H1 (cell line): ENCODE results near the gene NOL4L. TPM values are rescaled to one million over a fixed set of nuclear protein-coding genes. Genes with fewer than 3 reads are reported as not detected.

Experiments used
- CTCF ChIA-PET: fragments of 300-600 bp; sonication (Branson Sonifier 250); formaldehyde crosslinking; loops from one replicate; lab custom pipeline; 2021; ENCODE audit not compliant: partially characterized antibody; lab: Charles Lee
- POLR2A ChIA-PET: fragments of 300-600 bp; sonication (Branson Sonifier 250); formaldehyde crosslinking; loops from one replicate; lab custom pipeline; 2021; ENCODE audit warnings: inconsistent platforms; ENCODE audit not compliant: partially characterized antibody; lab: Charles Lee
- DNase-seq, 2 experiments: peaks; one replicate each; pipeline versions ENCODE4 v3.0.0 to v3.0.0-alpha.2; 2010 to 2022; ENCODE audit warnings: low spot score in 2 of 2, low read depth in 1 of 2, mixed read lengths in 1 of 2
- FAIRE-seq: peaks from 2 replicates; lab custom pipeline; 2011; peaks lifted over from hg19 to GRCh38; lab: Jason Lieb, UNC
- H2AFZ ChIP-seq: 2 replicates; pipeline ENCODE4 v1.8.1; 2012; ENCODE audit warnings: low read length, inconsistent platforms
- H2AK5ac ChIP-seq: 2 replicates; pipeline ENCODE4 v1.6.1; 2013; ENCODE audit warnings: low read depth, low read length
- H2BK120ac ChIP-seq: replicated peaks from 2 replicates; pipeline ENCODE3; 2013; ENCODE audit warnings: low read depth, low read length, inconsistent platforms
- H2BK12ac ChIP-seq: 2 replicates; pipeline ENCODE4 v1.6.1; 2013; ENCODE audit warnings: low read depth, low read length
- H2BK15ac ChIP-seq: 2 replicates; pipeline ENCODE4 v1.6.1; 2013; ENCODE audit warnings: low read length
- H2BK20ac ChIP-seq: 2 replicates; pipeline ENCODE4 v1.6.1; 2013; ENCODE audit warnings: low read length
- H2BK5ac ChIP-seq: 2 replicates; pipeline ENCODE4 v1.6.1; 2013; ENCODE audit warnings: low read depth, low read length
- H3K14ac ChIP-seq: 2 replicates; pipeline ENCODE4 v1.6.1; 2013; ENCODE audit warnings: inconsistent platforms; ENCODE audit not compliant: insufficient read length
- H3K18ac ChIP-seq: 2 replicates; pipeline ENCODE4 v1.6.1; 2013; ENCODE audit warnings: low read length; ENCODE audit errors: extremely low read depth
- H3K23ac ChIP-seq: 2 replicates; pipeline ENCODE4 v1.6.1; 2013; ENCODE audit warnings: inconsistent platforms; ENCODE audit not compliant: insufficient read length
- H3K23me2 ChIP-seq: 2 replicates; pipeline ENCODE4 v1.6.1; 2013; ENCODE audit warnings: low read depth, low read length
- H3K27ac ChIP-seq: 2 replicates; pipeline ENCODE4 v1.6.1; 2011; ENCODE audit warnings: low read depth, low read length, inconsistent platforms
- H3K27me3 ChIP-seq, 4 experiments: replicated peaks in 1 of 4; 1 replicate in 1 of 4; 2 replicates in 3 of 4; pipeline versions ENCODE4 v1.6.1 to v1.8.1; 2011 to 2013; ENCODE audit warnings: low read length in 3 of 4, mild to moderate bottlenecking in 3 of 4, inconsistent platforms in 2 of 4, mixed read lengths in 2 of 4, moderate library complexity in 1 of 4; ENCODE audit not compliant: control insufficient read depth in 3 of 4, insufficient read depth in 3 of 4; ENCODE audit errors: extremely low read depth in 1 of 4
- H3K36me3 ChIP-seq, 4 experiments: 2 replicates each; pipeline versions ENCODE4 v1.6.1 to v1.8.1; 2011 to 2013; ENCODE audit warnings: mild to moderate bottlenecking in 4 of 4, low read length in 3 of 4, moderate library complexity in 2 of 4, control low read depth in 1 of 4, inconsistent platforms in 1 of 4; ENCODE audit not compliant: insufficient read depth in 4 of 4, control insufficient read depth in 2 of 4
- H3K4ac ChIP-seq: replicated peaks from 2 replicates; pipeline ENCODE3; 2013; ENCODE audit warnings: low read length, low read depth, mixed read lengths, inconsistent platforms; ENCODE audit not compliant: insufficient read length
- H3K4me1 ChIP-seq, 4 experiments: replicated peaks in 1 of 4; 1 replicate in 1 of 4; 2 replicates in 3 of 4; pipeline versions ENCODE4 v1.6.1 to v1.8.1; 2011 to 2013; ENCODE audit warnings: low read length in 3 of 4, inconsistent platforms in 2 of 4, mixed read lengths in 1 of 4; ENCODE audit not compliant: insufficient read depth in 4 of 4, control insufficient read depth in 3 of 4
- H3K4me2 ChIP-seq, 2 experiments: 2 replicates each; pipeline versions ENCODE4 v1.6.1 to v1.8.1; 2011 to 2013; ENCODE audit warnings: low read depth in 2 of 2, low read length in 2 of 2, control low read depth in 1 of 2, inconsistent platforms in 1 of 2, mild to moderate bottlenecking in 1 of 2; ENCODE audit not compliant: insufficient read depth in 1 of 2
- H3K4me3 ChIP-seq, 4 experiments: fragments of 200-600, 300-600 bp in 1 of 4; sonication (generic), shearing (Covaris generic), sonication (Bioruptor Twin) in 1 of 4; 2 replicates each; pipeline versions ENCODE4 v1.5.1 to v1.8.1; 2011 to 2016; ENCODE audit warnings: low read length in 4 of 4, low read depth in 3 of 4, control low read depth in 2 of 4, inconsistent platforms in 2 of 4, mild to moderate bottlenecking in 2 of 4, mixed read lengths in 1 of 4, moderate library complexity in 1 of 4; ENCODE audit not compliant: insufficient read depth in 2 of 4; ENCODE audit errors: extremely low read depth in 1 of 4
- H3K56ac ChIP-seq: replicated peaks from 2 replicates; pipeline ENCODE3; 2013; ENCODE audit warnings: low read depth, mild to moderate bottlenecking, mixed read lengths, low read length, inconsistent platforms; ENCODE audit not compliant: insufficient read length
- H3K79me1 ChIP-seq: 2 replicates; pipeline ENCODE4 v1.6.1; 2013; ENCODE audit warnings: low read depth, low read length, control low read depth
- H3K79me2 ChIP-seq, 2 experiments: 2 replicates each; pipeline versions ENCODE4 v1.6.1 to v1.8.1; 2012 to 2013; ENCODE audit warnings: low read length in 2 of 2, mild to moderate bottlenecking in 2 of 2, inconsistent platforms in 1 of 2; ENCODE audit not compliant: insufficient read depth in 2 of 2, control insufficient read depth in 1 of 2
- H3K9ac ChIP-seq, 4 experiments: replicated peaks in 1 of 4; 1 replicate in 1 of 4; 2 replicates in 3 of 4; pipeline versions ENCODE4 v1.6.1 to v1.8.1; 2011 to 2013; ENCODE audit warnings: low read depth in 3 of 4, low read length in 3 of 4, control low read depth in 2 of 4, mild to moderate bottlenecking in 2 of 4, moderate library complexity in 2 of 4, inconsistent platforms in 1 of 4; ENCODE audit errors: extremely low read depth in 1 of 4
- H3K9me3 ChIP-seq, 2 experiments: 2 replicates each; pipeline versions ENCODE4 v1.6.1 to v1.8.1; 2012 to 2013; ENCODE audit warnings: mild to moderate bottlenecking in 2 of 2, moderate library complexity in 2 of 2, control low read depth in 1 of 2, inconsistent platforms in 1 of 2, low read depth in 1 of 2, low read length in 1 of 2, mixed read lengths in 1 of 2; ENCODE audit not compliant: insufficient read depth in 2 of 2
- H4K20me1 ChIP-seq, 2 experiments: replicated peaks in 1 of 2; 2 replicates each; pipeline versions ENCODE3 to v1.8.1; 2011 to 2013; ENCODE audit warnings: inconsistent platforms in 2 of 2, low read length in 2 of 2, mild to moderate bottlenecking in 1 of 2; ENCODE audit not compliant: insufficient read depth in 2 of 2, control insufficient read depth in 1 of 2
- H4K5ac ChIP-seq: 2 replicates; pipeline ENCODE4 v1.6.1; 2013; ENCODE audit warnings: low read length, low read depth, mixed read lengths, inconsistent platforms; ENCODE audit not compliant: insufficient read length
- H4K8ac ChIP-seq: 2 replicates; pipeline ENCODE4 v1.8.0; 2013; ENCODE audit warnings: mild to moderate bottlenecking, moderate library complexity, low read length, inconsistent platforms; ENCODE audit not compliant: insufficient read depth; ENCODE audit errors: extremely low read depth
- H4K91ac ChIP-seq: replicated peaks from 2 replicates; pipeline ENCODE3; 2013; ENCODE audit warnings: low read length, mixed read lengths, inconsistent platforms; ENCODE audit not compliant: insufficient read length
- BACH1 ChIP-seq: IDR thresholded peaks from 2 replicates; pipeline ENCODE4 v1.6.1; 2012; ENCODE audit warnings: low read length, improper control_type of control experiment
- HDAC2 ChIP-seq, 2 experiments: fragments of 300-600 bp in 1 of 2; sonication (generic) in 1 of 2; IDR thresholded peaks; 2 replicates each; pipeline ENCODE4 v1.6.1; 2011 to 2012; ENCODE audit warnings: low read depth in 2 of 2, low read length in 2 of 2, mild to moderate bottlenecking in 2 of 2, moderate library complexity in 2 of 2, borderline replicate concordance in 1 of 2, inconsistent platforms in 1 of 2
- JUND ChIP-seq: IDR thresholded peaks from 2 replicates; pipeline ENCODE4 v1.6.1; 2011; ENCODE audit warnings: mild to moderate bottlenecking, improper control_type of control experiment, low read length
- KDM1A ChIP-seq: fragments of 200-600, 300-600 bp; sonication (generic); IDR thresholded peaks from 2 replicates; pipeline ENCODE4 v1.7.1; 2016; ENCODE audit warnings: mild to moderate bottlenecking, low read length, borderline replicate concordance
- MAFK ChIP-seq: IDR thresholded peaks from 2 replicates; pipeline ENCODE4 v1.6.1; 2012; ENCODE audit warnings: low read depth, mild to moderate bottlenecking, improper control_type of control experiment, low read length
- NANOG ChIP-seq: IDR thresholded peaks from 2 replicates; pipeline ENCODE4 v1.6.1; 2011; ENCODE audit warnings: low read length, low read depth, mild to moderate bottlenecking, inconsistent platforms; ENCODE audit not compliant: insufficient read depth, poor library complexity, severe bottlenecking
- RXRA ChIP-seq: IDR thresholded peaks from 2 replicates; pipeline ENCODE4 v1.6.1; 2011; ENCODE audit warnings: low read depth, mild to moderate bottlenecking, low read length, moderate library complexity; ENCODE audit not compliant: insufficient read depth
- WGBS, 2 experiments: shearing (Covaris generic) in 1 of 2; methylation state at CpG; one replicate each; pipeline versions ENCODE4 v1.1.6 to v1.1.7; 2013 to 2015; ENCODE audit warnings: low lambda C conversion rate in 2 of 2, mixed read lengths in 2 of 2, inconsistent platforms in 1 of 2, low coverage in 1 of 2, missing lambda C conversion rate in 1 of 2; ENCODE audit not compliant: insufficient replicate concordance in 2 of 2, insufficient coverage in 1 of 2, insufficient read length in 1 of 2; ENCODE audit errors: extremely low coverage in 1 of 2, missing lambda C conversion rate in 1 of 2; 5-methylcytosine and 5-hydroxymethylcytosine counted together
- polyA plus RNA-seq, 7 experiments: library from polyadenylated mRNA; depleted of rRNA in 3 of 7; stranded (reverse) in 5 of 7; unstranded in 2 of 7; fragments of >200 nt in 5 of 7; fragments of 200-250 nt in 2 of 7; gene quantifications; 1 replicate in 5 of 7; 2 replicates in 1 of 7; 4 replicates in 1 of 7; pipeline versions ENCODE4 v1.2.1 to v1.2.3, GENCODE V29; 2011 to 2013; ENCODE audit warnings: missing spikeins in 2 of 7, mixed read lengths in 2 of 7
- total RNA-seq: library from RNA; stranded (reverse); fragmentation: NEBNext Ultra II Directional; extraction: Animal tissue kit (Norgen Biotek cat#: 25700); gene quantifications from 2 replicates; pipeline ENCODE4 v1.2.1, GENCODE V29; 2021

Gene NOL4L
- total and polyA plus RNA-seq, 2 of the 8 experiments (the other 6 are each of a cell fraction or from before 2014, with no cell fraction given) = 15.3 to 23.7 TPM

DNA sequence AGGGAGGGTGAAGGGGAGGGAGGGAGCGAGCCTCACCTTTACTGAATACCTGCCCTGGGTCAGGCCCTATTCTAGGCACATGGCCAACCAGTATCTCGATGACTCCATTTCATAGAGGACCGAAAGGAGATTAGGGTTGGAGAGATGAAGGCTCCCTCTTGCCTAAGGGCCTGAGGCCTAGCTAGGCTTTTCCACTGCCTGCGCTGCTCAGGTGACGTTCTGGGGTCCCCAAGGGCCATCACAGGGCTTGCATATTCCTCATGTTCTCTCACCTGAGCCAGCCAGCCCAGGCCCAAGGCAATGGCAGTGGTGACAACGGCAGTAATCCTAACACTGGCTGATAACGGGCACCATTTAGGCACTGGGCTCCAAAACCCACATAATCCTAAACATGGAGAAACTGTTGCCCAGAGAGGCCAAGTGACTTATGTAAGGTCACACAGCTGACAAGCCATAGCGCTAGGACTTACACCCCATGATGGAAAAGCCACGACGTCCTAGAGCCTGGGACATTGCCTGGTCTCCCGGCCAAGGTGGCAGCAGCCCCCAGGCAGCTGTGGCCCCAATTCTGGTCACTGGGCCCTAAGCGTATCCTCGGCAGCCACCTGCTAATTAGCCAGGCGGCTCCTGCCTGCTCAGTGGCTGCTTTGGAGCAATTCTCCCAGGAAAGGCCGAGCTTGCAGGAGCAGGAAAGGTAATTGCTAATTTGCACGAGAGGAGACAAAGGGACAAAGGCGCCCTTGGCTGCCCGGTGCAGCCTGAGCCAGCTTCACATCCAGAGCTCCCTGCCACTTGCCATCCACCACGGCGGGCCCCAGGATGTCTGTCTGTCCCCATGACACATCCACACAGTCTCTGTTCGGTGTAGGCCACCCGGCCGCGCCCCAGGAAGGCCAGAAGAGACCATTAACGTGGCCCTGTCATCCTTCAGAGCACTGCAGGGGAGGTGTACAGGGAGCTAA, 21.5 kb downstream of the NOL4L start:
- ChIA-PET CTCF (interaction anchor here (0.7 to 1.7 kb wide), 5 partner anchors 10 to 92 kb away, joined by 3 to 7 read pairs (median 3); no protein-coding TSS in a partner anchor), POLR2A (interaction anchor here (0.6 to 1.4 kb wide), 8 partner anchors 10 to 111 kb away, joined by 3 to 5 read pairs (median 4); no protein-coding TSS in a partner anchor)
- Histone ChIP-seq H2AFZ (no peak overlapping the region), H3K9ac (no peak overlapping the region), H3K23me2 (peaks cover 5% of the 10 kb centered on the region; the same call in 1 of the 2 replicates), H3K9me3 (no peaks in the 10 kb centered on the region), H4K20me1 (peaks cover 3 to 10% of the 10 kb centered on the region in 2 experiments), H3K4me3 (no peak overlapping the region), H3K4me2 (no peak overlapping the region), H3K27me3 (no peaks in the 10 kb centered on the region), H4K91ac (no peak overlapping the region), H2BK20ac (peak overlapping the region; percentile 80; the same call in 1 of the 2 replicates), H3K14ac (no peak overlapping the region), H4K5ac (no peak overlapping the region), H4K8ac (no peak overlapping the region), H3K18ac (no peak overlapping the region; the same call in 1 of the 2 replicates), H3K79me2 (no peaks in the 10 kb centered on the region), H3K27ac (no peak overlapping the region), H2BK5ac (peak overlapping the region; percentile 31; the same call in 1 of the 2 replicates), H3K79me1 (no peaks in the 10 kb centered on the region; the same call in 1 of the 2 replicates), H2BK120ac (no peak overlapping the region), H2BK15ac (peak overlapping the region; percentile 96), H3K36me3 (no peaks in the 10 kb centered on the region), H2AK5ac (peak overlapping the region; percentile 57; the same call in 1 of the 2 replicates), H3K56ac (no peak overlapping the region), H3K23ac (no peak overlapping the region), H3K4me1 (peaks cover 3 to 27% (median 14%) of the 10 kb centered on the region in 4 experiments), H2BK12ac (peak overlapping the region; percentile 22; the same call in 1 of the 2 replicates), H3K4ac (no peak overlapping the region)
- no peak for TF ChIP-seq BACH1
- no peak for TF ChIP-seq JUND
- no peak for TF ChIP-seq HDAC2 (IDR thresholded peaks at IDR 0.05; ENCODE audit: borderline replicate concordance in 1 of 2, low read depth in 2 of 2, low read length in 2 of 2)
- no peak for TF ChIP-seq RXRA
- TF ChIP-seq KDM1A = peak; percentile 55; the same call in 1 of the 2 replicates
- TF ChIP-seq NANOG = no peak
- no peak for TF ChIP-seq MAFK
- 71% methylated on average over 24 of the region's 25 CpGs; no CpG with 5 or more reads in 1 of the 2 experiments for WGBS, 2 experiments
- no peak for DNase-seq
- no peak for FAIRE-seq
